EH (cell line): ENCODE data around the gene UBE2J2.

ENCODE experiments used
- DNase-seq: peaks from one replicate; pipeline ENCODE4 v3.0.0-alpha.2; 2015; ENCODE audit warnings: low read depth

Gene UBE2J2

GRCh38 chr1:1280782-1281481, 7.3 kb upstream of the UBE2J2 start:
- DNase-seq, result no peak

DNA sequence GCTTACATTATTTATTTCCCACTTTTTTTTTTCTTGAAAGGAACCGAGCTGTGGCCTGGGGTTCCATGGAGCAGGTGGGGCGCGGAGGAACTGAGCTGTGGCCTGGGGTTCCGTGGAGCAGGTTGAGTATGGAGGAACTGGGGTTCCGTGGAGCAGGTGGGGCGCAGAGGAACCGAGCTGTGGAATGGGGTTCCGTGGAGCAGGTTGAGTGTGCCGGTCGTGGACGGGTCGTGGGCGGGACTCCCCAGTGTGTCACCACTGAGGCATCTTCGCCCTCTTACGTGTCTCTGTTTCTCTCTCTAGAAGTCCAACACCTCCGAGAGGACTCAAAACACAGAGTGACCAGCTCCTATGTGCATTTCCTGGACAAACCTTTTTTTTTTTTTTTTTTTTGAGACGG, 5.4 kb upstream of the UBE2J2 start:
- DNase-seq, result no peak

- DNase-seq, result no peak
Measured at GRCh38 chr1:1278620-1279019, 5.0 kb upstream of the UBE2J2 start.

DNA sequence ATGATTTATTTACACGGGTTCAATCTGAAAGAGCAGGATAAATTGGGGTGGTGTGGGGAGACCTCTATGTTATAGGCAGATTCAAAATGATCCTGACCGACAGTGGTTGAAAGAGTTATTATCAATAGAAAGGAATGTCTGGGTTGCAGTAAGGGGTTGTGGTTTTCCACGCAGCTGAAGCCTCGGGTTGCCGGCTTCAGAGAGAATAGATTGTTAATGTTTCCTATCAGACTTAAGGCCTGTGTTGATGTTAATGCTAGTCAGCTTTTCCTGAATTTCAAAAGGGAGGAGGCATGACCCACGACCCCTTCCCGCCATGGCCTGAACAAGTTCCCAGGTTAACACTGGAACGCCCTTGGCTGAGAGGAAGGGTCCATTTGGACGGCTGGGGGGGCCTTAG, 2.2 kb upstream of the UBE2J2 start:
- DNase-seq, result no peak

DNA sequence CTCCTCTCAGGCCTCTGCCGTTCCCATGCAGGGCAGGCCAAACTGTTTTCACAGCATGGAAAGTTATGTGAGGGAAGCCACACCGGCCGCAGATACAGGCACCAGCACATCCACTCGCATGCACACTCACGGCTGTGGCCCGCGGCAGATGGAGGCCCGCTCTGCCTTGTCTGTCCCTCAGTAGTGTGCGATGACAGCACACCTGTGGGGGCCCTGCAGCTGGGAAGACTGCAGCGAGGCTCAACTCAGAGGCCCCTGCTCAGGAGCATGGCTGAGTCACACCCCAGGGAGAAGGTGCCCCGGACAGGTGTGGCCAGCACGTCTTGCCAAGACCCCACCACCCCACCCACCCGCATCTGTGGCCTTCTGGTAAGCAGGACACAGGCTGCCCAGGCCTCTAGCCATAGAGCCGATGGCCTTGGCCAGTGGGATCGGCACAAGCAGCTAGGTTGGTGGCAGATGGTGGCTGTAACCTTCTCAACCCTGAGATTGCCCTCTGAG, 1.3 kb upstream of the UBE2J2 start:
- no peak for DNase-seq

DNA sequence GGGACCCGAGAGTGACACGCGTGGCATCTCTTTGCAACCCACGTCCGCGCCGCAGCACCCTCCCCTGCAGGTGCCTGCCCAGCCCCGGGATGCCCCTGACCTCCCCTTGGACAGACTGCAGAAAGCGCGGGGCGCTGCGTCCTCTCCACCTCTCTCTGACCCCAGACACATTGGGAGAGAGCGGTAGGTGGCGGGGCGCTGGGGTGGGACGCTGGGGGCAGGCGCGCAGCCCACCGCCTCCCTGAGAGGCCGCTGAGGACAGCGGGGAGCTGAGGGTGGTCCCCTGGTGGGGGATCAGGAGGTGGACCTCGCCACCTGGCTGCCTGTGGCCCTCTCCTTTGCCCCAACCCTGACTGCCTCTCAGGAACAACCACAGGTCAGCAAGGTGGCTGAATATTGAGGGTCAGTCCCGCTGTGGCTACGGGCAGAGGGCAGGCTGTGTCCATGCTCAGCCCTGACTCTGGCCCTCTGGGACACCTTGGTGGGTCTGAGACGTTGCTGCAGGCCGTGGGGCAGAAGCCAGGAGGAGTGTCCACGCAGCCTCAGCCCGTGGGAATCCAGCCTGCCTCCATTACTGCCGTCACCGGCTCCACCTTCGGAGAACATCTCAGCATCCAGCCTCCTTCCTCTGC, 761 bp upstream of the UBE2J2 start:
- no peak for DNase-seq

GRCh38 chr1:1273209-1273511, 494 bp downstream of the UBE2J2 start:
- DNase-seq, result peak; percentile 19

- DNase-seq, result no peak
Measured at GRCh38 chr1:1272341-1273208, 1.1 kb downstream of the UBE2J2 start.

GRCh38 chr1:1270813-1271212, 2.8 kb downstream of the UBE2J2 start:
- peak; percentile 18 for DNase-seq

DNA sequence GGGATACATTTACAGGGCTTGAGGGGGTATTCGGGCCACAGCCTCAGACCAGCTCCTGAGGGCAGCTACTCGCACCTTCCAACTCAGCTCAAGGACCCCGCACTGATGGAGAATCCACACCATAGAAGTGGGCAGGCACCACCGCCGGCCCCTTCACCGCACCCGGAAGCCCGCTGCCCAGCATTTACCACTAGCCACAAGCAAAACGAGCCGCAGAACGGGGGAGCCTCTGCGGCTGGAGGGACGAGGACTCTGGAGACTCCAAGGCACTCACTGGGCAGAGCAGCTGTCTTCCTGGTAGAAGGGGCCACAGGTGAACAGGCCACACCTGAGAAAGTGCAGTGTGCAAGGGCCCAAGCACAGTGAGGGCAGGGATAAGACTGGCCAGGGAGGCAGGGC, 5.4 kb downstream of the UBE2J2 start:
- no peak for DNase-seq

GRCh38 chr1:1267488-1268283, 6.0 kb downstream of the UBE2J2 start:
- no peak for DNase-seq

- peak; percentile 100 for DNase-seq
Measured at GRCh38 chr1:1264868-1265272, 8.8 kb downstream of the UBE2J2 start.

GRCh38 chr1:1264026-1264425, 9.6 kb downstream of the UBE2J2 start:
- DNase-seq, result no peak

DNA sequence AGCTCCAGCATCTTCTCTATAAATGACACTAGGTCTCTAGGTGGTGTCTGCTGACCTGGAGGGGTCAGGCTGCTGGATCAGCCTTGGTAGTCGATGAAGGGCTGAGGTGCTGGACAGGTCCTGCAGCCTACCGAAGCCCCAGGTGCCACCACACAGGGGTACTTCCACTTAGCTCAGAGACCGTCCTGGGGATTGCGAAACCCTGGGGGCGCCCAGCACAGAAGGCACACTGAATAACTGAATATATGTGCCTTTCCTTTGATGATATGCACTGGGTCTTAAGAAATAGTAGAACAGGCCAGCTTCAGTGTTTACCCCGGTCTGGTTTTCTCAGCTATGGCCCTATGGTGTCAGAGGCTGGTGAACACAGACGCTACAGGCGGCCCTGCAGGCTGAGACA, 10.9 kb downstream of the UBE2J2 start:
- DNase-seq, result no peak

DNA sequence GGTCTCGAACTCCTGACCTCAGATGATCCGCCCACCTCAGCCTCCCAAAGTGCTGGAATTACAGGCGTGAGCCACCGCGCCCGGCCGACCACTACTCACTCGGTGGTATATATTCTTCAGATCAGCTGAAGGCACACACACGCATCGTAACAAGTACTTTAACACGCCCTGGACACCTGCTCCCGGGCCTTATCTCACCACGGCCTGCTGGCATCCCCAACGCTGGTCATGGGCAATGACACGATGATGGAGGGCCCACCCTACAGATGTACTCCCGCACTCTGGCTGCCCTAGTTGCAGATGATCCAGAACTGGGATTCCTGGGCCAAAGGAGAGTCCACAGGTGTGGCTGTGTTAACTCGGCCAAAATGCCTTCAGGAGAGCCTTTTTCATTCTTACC, 11.6 kb downstream of the UBE2J2 start:
- no peak for DNase-seq

DNA sequence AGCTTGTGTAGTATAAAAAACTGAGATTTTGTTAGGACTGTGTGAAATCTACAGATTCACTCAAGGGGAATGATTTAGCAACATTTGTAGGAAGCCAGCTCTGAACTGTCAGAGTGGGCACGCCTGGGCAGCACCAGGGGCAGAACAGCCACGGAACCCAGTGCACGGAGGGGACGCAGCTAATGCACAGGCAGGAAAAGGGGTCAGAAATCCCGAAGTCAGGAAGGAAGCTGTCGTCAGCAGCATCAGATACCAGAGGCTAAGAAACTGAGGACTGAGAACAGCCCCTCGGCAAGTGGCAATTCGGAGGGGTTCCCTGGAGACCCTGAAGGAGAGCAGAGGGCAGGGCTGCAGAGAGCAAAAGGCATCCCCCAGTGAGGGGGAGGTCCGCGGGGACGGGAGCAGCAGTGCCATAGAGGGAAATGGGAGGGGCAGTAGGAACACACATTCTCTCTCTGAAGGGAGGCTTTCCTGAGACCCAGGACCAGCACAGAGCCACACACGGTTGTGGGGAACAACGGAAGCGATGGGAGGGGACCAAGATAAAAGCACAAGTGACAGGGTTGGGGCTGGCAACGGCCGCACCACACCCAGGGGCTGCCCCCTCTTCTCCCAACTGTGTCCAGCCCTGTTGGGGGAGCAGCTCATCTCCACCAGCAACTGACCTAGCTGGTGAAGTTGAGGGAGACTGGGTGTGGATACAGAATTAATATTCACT, 12.7 kb downstream of the UBE2J2 start:
- DNase-seq, result no peak

- DNase-seq, result no peak
Measured at GRCh38 chr1:1259951-1260600, 13.6 kb downstream of the UBE2J2 start.

- no peak for DNase-seq
Measured at GRCh38 chr1:1259540-1259939, 14.1 kb downstream of the UBE2J2 start.

GRCh38 chr1:1259119-1259488, 14.6 kb downstream of the UBE2J2 start:
- no peak for DNase-seq

DNA sequence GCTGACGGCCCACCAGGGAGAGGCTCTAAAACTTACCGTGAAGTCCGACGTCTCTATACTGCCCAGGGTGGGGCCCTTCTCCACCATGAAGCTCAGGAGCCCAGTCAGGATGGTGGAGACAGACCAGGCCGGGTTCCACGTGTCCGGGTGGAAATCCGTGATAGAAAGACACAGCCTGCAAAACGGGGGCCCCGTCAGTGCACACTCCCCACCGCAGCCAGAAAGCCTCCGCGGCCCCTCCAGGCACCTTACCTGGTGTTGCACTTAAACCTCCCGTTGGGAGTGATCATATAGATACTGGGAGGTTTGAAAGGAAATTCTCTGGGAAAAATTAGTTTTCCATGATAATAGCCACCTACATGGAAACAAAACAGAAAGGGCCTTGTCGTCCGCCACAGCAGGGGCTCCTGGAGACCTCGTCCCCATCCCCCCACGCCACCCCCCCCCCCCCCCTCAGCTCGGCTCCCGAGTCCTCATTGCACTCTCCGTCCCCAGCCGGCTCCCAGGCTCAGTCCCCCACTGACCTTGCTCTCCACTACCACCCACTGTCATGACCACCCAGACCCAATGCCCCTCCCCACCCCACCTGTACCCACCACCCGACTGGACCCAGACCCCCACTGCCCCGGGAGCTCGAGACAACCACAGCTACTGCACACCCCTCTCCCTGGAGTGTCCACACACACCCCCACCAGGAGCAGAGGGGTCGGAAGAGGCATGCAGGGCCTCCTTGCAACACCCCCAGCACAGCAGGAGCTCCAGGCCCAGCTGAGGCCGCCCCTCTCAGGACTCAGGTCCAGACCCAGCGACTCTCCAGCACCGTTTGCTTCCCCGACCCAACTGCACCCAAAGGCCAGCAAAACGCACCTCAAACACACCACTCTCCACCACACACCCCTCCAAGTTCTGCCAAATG, 16.4 kb downstream of the UBE2J2 start:
- no peak for DNase-seq
